H1 (cell line): Measurements from ENCODE around the gene HMCN1. TPM values are rescaled to one million over a fixed set of nuclear protein-coding genes. Genes with fewer than 3 reads are reported as not detected.

Experiments used
- CTCF ChIA-PET: fragments of 300-600 bp; sonication (Branson Sonifier 250); formaldehyde crosslinking; loops from one replicate; lab custom pipeline; 2021; ENCODE audit not compliant: partially characterized antibody; lab: Charles Lee
- POLR2A ChIA-PET: fragments of 300-600 bp; sonication (Branson Sonifier 250); formaldehyde crosslinking; loops from one replicate; lab custom pipeline; 2021; ENCODE audit warnings: inconsistent platforms; ENCODE audit not compliant: partially characterized antibody; lab: Charles Lee
- DNase-seq, 2 experiments: peaks; one replicate each; pipeline versions ENCODE4 v3.0.0 to v3.0.0-alpha.2; 2010 to 2022; ENCODE audit warnings: low spot score in 2 of 2, low read depth in 1 of 2, mixed read lengths in 1 of 2
- FAIRE-seq: peaks from 2 replicates; lab custom pipeline; 2011; peaks lifted over from hg19 to GRCh38; lab: Jason Lieb, UNC
- H2AFZ ChIP-seq: 2 replicates; pipeline ENCODE4 v1.8.1; 2012; ENCODE audit warnings: low read length, inconsistent platforms
- H2AK5ac ChIP-seq: 2 replicates; pipeline ENCODE4 v1.6.1; 2013; ENCODE audit warnings: low read depth, low read length
- H2BK120ac ChIP-seq: replicated peaks from 2 replicates; pipeline ENCODE3; 2013; ENCODE audit warnings: low read depth, low read length, inconsistent platforms
- H2BK12ac ChIP-seq: 2 replicates; pipeline ENCODE4 v1.6.1; 2013; ENCODE audit warnings: low read depth, low read length
- H2BK15ac ChIP-seq: 2 replicates; pipeline ENCODE4 v1.6.1; 2013; ENCODE audit warnings: low read length
- H2BK20ac ChIP-seq: 2 replicates; pipeline ENCODE4 v1.6.1; 2013; ENCODE audit warnings: low read length
- H2BK5ac ChIP-seq: 2 replicates; pipeline ENCODE4 v1.6.1; 2013; ENCODE audit warnings: low read depth, low read length
- H3K14ac ChIP-seq: 2 replicates; pipeline ENCODE4 v1.6.1; 2013; ENCODE audit warnings: inconsistent platforms; ENCODE audit not compliant: insufficient read length
- H3K18ac ChIP-seq: 2 replicates; pipeline ENCODE4 v1.6.1; 2013; ENCODE audit warnings: low read length; ENCODE audit errors: extremely low read depth
- H3K23ac ChIP-seq: 2 replicates; pipeline ENCODE4 v1.6.1; 2013; ENCODE audit warnings: inconsistent platforms; ENCODE audit not compliant: insufficient read length
- H3K23me2 ChIP-seq: 2 replicates; pipeline ENCODE4 v1.6.1; 2013; ENCODE audit warnings: low read depth, low read length
- H3K27ac ChIP-seq: 2 replicates; pipeline ENCODE4 v1.6.1; 2011; ENCODE audit warnings: low read depth, low read length, inconsistent platforms
- H3K27me3 ChIP-seq, 4 experiments: replicated peaks in 1 of 4; 1 replicate in 1 of 4; 2 replicates in 3 of 4; pipeline versions ENCODE4 v1.6.1 to v1.8.1; 2011 to 2013; ENCODE audit warnings: low read length in 3 of 4, mild to moderate bottlenecking in 3 of 4, inconsistent platforms in 2 of 4, mixed read lengths in 2 of 4, moderate library complexity in 1 of 4; ENCODE audit not compliant: control insufficient read depth in 3 of 4, insufficient read depth in 3 of 4; ENCODE audit errors: extremely low read depth in 1 of 4
- H3K36me3 ChIP-seq, 4 experiments: 2 replicates each; pipeline versions ENCODE4 v1.6.1 to v1.8.1; 2011 to 2013; ENCODE audit warnings: mild to moderate bottlenecking in 4 of 4, low read length in 3 of 4, moderate library complexity in 2 of 4, control low read depth in 1 of 4, inconsistent platforms in 1 of 4; ENCODE audit not compliant: insufficient read depth in 4 of 4, control insufficient read depth in 2 of 4
- H3K4ac ChIP-seq: replicated peaks from 2 replicates; pipeline ENCODE3; 2013; ENCODE audit warnings: low read length, low read depth, mixed read lengths, inconsistent platforms; ENCODE audit not compliant: insufficient read length
- H3K4me1 ChIP-seq, 4 experiments: replicated peaks in 1 of 4; 1 replicate in 1 of 4; 2 replicates in 3 of 4; pipeline versions ENCODE4 v1.6.1 to v1.8.1; 2011 to 2013; ENCODE audit warnings: low read length in 3 of 4, inconsistent platforms in 2 of 4, mixed read lengths in 1 of 4; ENCODE audit not compliant: insufficient read depth in 4 of 4, control insufficient read depth in 3 of 4
- H3K4me2 ChIP-seq, 2 experiments: 2 replicates each; pipeline versions ENCODE4 v1.6.1 to v1.8.1; 2011 to 2013; ENCODE audit warnings: low read depth in 2 of 2, low read length in 2 of 2, control low read depth in 1 of 2, inconsistent platforms in 1 of 2, mild to moderate bottlenecking in 1 of 2; ENCODE audit not compliant: insufficient read depth in 1 of 2
- H3K4me3 ChIP-seq, 4 experiments: fragments of 200-600, 300-600 bp in 1 of 4; sonication (generic), shearing (Covaris generic), sonication (Bioruptor Twin) in 1 of 4; 2 replicates each; pipeline versions ENCODE4 v1.5.1 to v1.8.1; 2011 to 2016; ENCODE audit warnings: low read length in 4 of 4, low read depth in 3 of 4, control low read depth in 2 of 4, inconsistent platforms in 2 of 4, mild to moderate bottlenecking in 2 of 4, mixed read lengths in 1 of 4, moderate library complexity in 1 of 4; ENCODE audit not compliant: insufficient read depth in 2 of 4; ENCODE audit errors: extremely low read depth in 1 of 4
- H3K56ac ChIP-seq: replicated peaks from 2 replicates; pipeline ENCODE3; 2013; ENCODE audit warnings: low read depth, mild to moderate bottlenecking, mixed read lengths, low read length, inconsistent platforms; ENCODE audit not compliant: insufficient read length
- H3K79me1 ChIP-seq: 2 replicates; pipeline ENCODE4 v1.6.1; 2013; ENCODE audit warnings: low read depth, low read length, control low read depth
- H3K79me2 ChIP-seq, 2 experiments: 2 replicates each; pipeline versions ENCODE4 v1.6.1 to v1.8.1; 2012 to 2013; ENCODE audit warnings: low read length in 2 of 2, mild to moderate bottlenecking in 2 of 2, inconsistent platforms in 1 of 2; ENCODE audit not compliant: insufficient read depth in 2 of 2, control insufficient read depth in 1 of 2
- H3K9ac ChIP-seq, 4 experiments: replicated peaks in 1 of 4; 1 replicate in 1 of 4; 2 replicates in 3 of 4; pipeline versions ENCODE4 v1.6.1 to v1.8.1; 2011 to 2013; ENCODE audit warnings: low read depth in 3 of 4, low read length in 3 of 4, control low read depth in 2 of 4, mild to moderate bottlenecking in 2 of 4, moderate library complexity in 2 of 4, inconsistent platforms in 1 of 4; ENCODE audit errors: extremely low read depth in 1 of 4
- H3K9me3 ChIP-seq, 2 experiments: 2 replicates each; pipeline versions ENCODE4 v1.6.1 to v1.8.1; 2012 to 2013; ENCODE audit warnings: mild to moderate bottlenecking in 2 of 2, moderate library complexity in 2 of 2, control low read depth in 1 of 2, inconsistent platforms in 1 of 2, low read depth in 1 of 2, low read length in 1 of 2, mixed read lengths in 1 of 2; ENCODE audit not compliant: insufficient read depth in 2 of 2
- H4K20me1 ChIP-seq, 2 experiments: replicated peaks in 1 of 2; 2 replicates each; pipeline versions ENCODE3 to v1.8.1; 2011 to 2013; ENCODE audit warnings: inconsistent platforms in 2 of 2, low read length in 2 of 2, mild to moderate bottlenecking in 1 of 2; ENCODE audit not compliant: insufficient read depth in 2 of 2, control insufficient read depth in 1 of 2
- H4K5ac ChIP-seq: 2 replicates; pipeline ENCODE4 v1.6.1; 2013; ENCODE audit warnings: low read length, low read depth, mixed read lengths, inconsistent platforms; ENCODE audit not compliant: insufficient read length
- H4K8ac ChIP-seq: 2 replicates; pipeline ENCODE4 v1.8.0; 2013; ENCODE audit warnings: mild to moderate bottlenecking, moderate library complexity, low read length, inconsistent platforms; ENCODE audit not compliant: insufficient read depth; ENCODE audit errors: extremely low read depth
- H4K91ac ChIP-seq: replicated peaks from 2 replicates; pipeline ENCODE3; 2013; ENCODE audit warnings: low read length, mixed read lengths, inconsistent platforms; ENCODE audit not compliant: insufficient read length
- ASH2L ChIP-seq: fragments of 200-600, 300-600 bp; sonication (generic); IDR thresholded peaks from one replicate; pipeline ENCODE4 v1.7.1; 2017; ENCODE audit warnings: low read length
- BACH1 ChIP-seq: IDR thresholded peaks from 2 replicates; pipeline ENCODE4 v1.6.1; 2012; ENCODE audit warnings: low read length, improper control_type of control experiment
- CBX8 ChIP-seq: fragments of 300-800, 300-1000 bp; sonication (generic); IDR thresholded peaks from 2 replicates; pipeline ENCODE4 v1.7.1; 2016; ENCODE audit warnings: low read depth, low read length, borderline replicate concordance
- CEBPB ChIP-seq: IDR thresholded peaks from 2 replicates; pipeline ENCODE4 v1.6.1; 2012; ENCODE audit warnings: low read depth, low read length
- CHD2 ChIP-seq: IDR thresholded peaks from 2 replicates; pipeline ENCODE4 v1.6.1; 2012; ENCODE audit warnings: low read length, improper control_type of control experiment
- E2F6 ChIP-seq: IDR thresholded peaks from 2 replicates; pipeline ENCODE4 v1.6.1; 2012; ENCODE audit warnings: inconsistent platforms
- MAFK ChIP-seq: IDR thresholded peaks from 2 replicates; pipeline ENCODE4 v1.6.1; 2012; ENCODE audit warnings: low read depth, mild to moderate bottlenecking, improper control_type of control experiment, low read length
- MAX ChIP-seq: IDR thresholded peaks from 2 replicates; pipeline ENCODE4 v1.6.1; 2012; ENCODE audit warnings: inconsistent platforms
- NANOG ChIP-seq: IDR thresholded peaks from 2 replicates; pipeline ENCODE4 v1.6.1; 2011; ENCODE audit warnings: low read length, low read depth, mild to moderate bottlenecking, inconsistent platforms; ENCODE audit not compliant: insufficient read depth, poor library complexity, severe bottlenecking
- RNF2 ChIP-seq: fragments of 200-900, 300-1000 bp; sonication (generic); IDR thresholded peaks from 2 replicates; pipeline ENCODE4 v1.7.1; 2016; ENCODE audit warnings: borderline replicate concordance, low read depth, mild to moderate bottlenecking, antibody characterized with exemption, low read length; ENCODE audit not compliant: poor library complexity, severe bottlenecking; ENCODE audit errors: missing control alignments
- SIN3A ChIP-seq, 2 experiments: IDR thresholded peaks in 1 of 2; conservative IDR thresholded peaks in 1 of 2; 2 replicates each; pipeline ENCODE4 v1.6.1; 2011 to 2012; ENCODE audit warnings: low read length in 2 of 2, improper control_type of control experiment in 1 of 2, low read depth in 1 of 2, mild to moderate bottlenecking in 1 of 2
- SIX5 ChIP-seq: IDR thresholded peaks from 2 replicates; pipeline ENCODE4 v1.6.1; 2011; ENCODE audit warnings: mild to moderate bottlenecking, low read depth, low read length
- SP2 ChIP-seq: IDR thresholded peaks from 2 replicates; pipeline ENCODE4 v1.6.1; 2012; ENCODE audit warnings: mild to moderate bottlenecking, low read length, inconsistent platforms
- TAF1 ChIP-seq: IDR thresholded peaks from 2 replicates; pipeline ENCODE4 v1.6.1; 2011; ENCODE audit warnings: mild to moderate bottlenecking, low read depth, low read length
- TBP ChIP-seq: IDR thresholded peaks from 2 replicates; pipeline ENCODE4 v1.6.1; 2011; ENCODE audit warnings: low read depth, low read length, improper control_type of control experiment
- WGBS, 2 experiments: shearing (Covaris generic) in 1 of 2; methylation state at CpG; one replicate each; pipeline versions ENCODE4 v1.1.6 to v1.1.7; 2013 to 2015; ENCODE audit warnings: low lambda C conversion rate in 2 of 2, mixed read lengths in 2 of 2, inconsistent platforms in 1 of 2, low coverage in 1 of 2, missing lambda C conversion rate in 1 of 2; ENCODE audit not compliant: insufficient replicate concordance in 2 of 2, insufficient coverage in 1 of 2, insufficient read length in 1 of 2; ENCODE audit errors: extremely low coverage in 1 of 2, missing lambda C conversion rate in 1 of 2; 5-methylcytosine and 5-hydroxymethylcytosine counted together
- polyA plus RNA-seq, 7 experiments: library from polyadenylated mRNA; depleted of rRNA in 3 of 7; stranded (reverse) in 5 of 7; unstranded in 2 of 7; fragments of >200 nt in 5 of 7; fragments of 200-250 nt in 2 of 7; gene quantifications; 1 replicate in 5 of 7; 2 replicates in 1 of 7; 4 replicates in 1 of 7; pipeline versions ENCODE4 v1.2.1 to v1.2.3, GENCODE V29; 2011 to 2013; ENCODE audit warnings: missing spikeins in 2 of 7, mixed read lengths in 2 of 7
- total RNA-seq: library from RNA; stranded (reverse); fragmentation: NEBNext Ultra II Directional; extraction: Animal tissue kit (Norgen Biotek cat#: 25700); gene quantifications from 2 replicates; pipeline ENCODE4 v1.2.1, GENCODE V29; 2021

The HMCN1 gene
- total and polyA plus RNA-seq, 2 of the 8 experiments (the other 6 are each of a cell fraction or from before 2014, with no cell fraction given), result 13.8 to 14.6 TPM

- Histone ChIP-seq H3K56ac (no peak overlapping the region), H3K4me2 (no peak overlapping the region), H2BK120ac (no peak overlapping the region), H3K23ac (no peak overlapping the region), H3K4me3 (no peak overlapping the region), H3K9ac (no peak overlapping the region), H3K79me2 (no peaks in the 10 kb centered on the region), H3K4me1 (no peaks in the 10 kb centered on the region), H2AK5ac (no peak overlapping the region), H2AFZ (no peak overlapping the region), H3K14ac (no peak overlapping the region), H3K18ac (no peak overlapping the region), H3K9me3 (no peaks in the 10 kb centered on the region), H4K5ac (no peak overlapping the region), H2BK15ac (no peak overlapping the region), H3K27me3 (no peaks in the 10 kb centered on the region), H2BK5ac (no peak overlapping the region), H3K79me1 (no peaks in the 10 kb centered on the region), H3K4ac (no peak overlapping the region), H3K27ac (no peak overlapping the region), H2BK20ac (no peak overlapping the region), H2BK12ac (no peak overlapping the region), H3K36me3 (no peaks in the 10 kb centered on the region), H3K23me2 (no peaks in the 10 kb centered on the region), H4K8ac (no peak overlapping the region), H4K20me1 (no peaks in the 10 kb centered on the region), H4K91ac (no peak overlapping the region)
- 94% methylated on average over 3 of the region's 3 CpGs; no CpG with 5 or more reads in 1 of the 2 experiments for WGBS, 2 experiments
- CTCF ChIA-PET, result no interaction called here
- POLR2A ChIA-PET, result no interaction called here
- FAIRE-seq (no peak), DNase-seq (no peak)
- TF ChIP-seq CBX8 (no peak), RNF2 (no peak), SP2 (no peak), E2F6 (no peak), ASH2L (no peak), TBP (no peak), TAF1 (no peak), CEBPB (no peak), MAFK (no peak), BACH1 (no peak), SIX5 (no peak), NANOG (no peak), MAX (no peak), SIN3A (conservative IDR thresholded peaks at IDR 0.05 in 1 of 2, IDR thresholded peaks at IDR 0.05 in 1 of 2; ENCODE audit: low read depth in 1 of 2, low read length in 2 of 2) (no peak), CHD2 (no peak)
Measured at GRCh38 chr1:186050360-186050759, 316.2 kb downstream of the HMCN1 start.
